ENCODE data around the gene HHATL.

DNA sequence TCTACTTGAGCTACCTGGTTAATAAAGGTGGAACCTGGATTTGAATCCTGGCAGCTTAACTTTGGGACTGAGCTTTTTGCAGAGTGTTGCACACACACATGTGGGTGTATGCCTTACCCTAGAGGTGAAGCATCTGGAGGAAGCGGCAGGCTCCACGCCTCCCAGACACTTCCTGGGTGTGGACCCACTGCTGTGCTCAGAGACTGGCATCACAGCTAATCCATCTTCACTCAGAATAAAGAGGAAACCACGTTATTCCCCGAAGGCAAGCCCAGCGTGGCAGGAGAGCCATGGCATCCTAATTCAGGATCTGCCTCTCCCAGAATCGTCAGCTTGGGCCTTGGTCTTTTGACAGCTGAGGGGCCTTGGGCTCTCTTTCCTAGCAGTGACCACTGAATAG is 45.0 kb upstream of the HHATL start:
- no peak for TF ChIP-seq POLR2A (IDR thresholded peaks at IDR 0.05; ENCODE audit: low read length)
- TF ChIP-seq GATA1 (IDR thresholded peaks at IDR 0.05; ENCODE audit: low read depth, low read length): no peak

Data from erythroblast (primary cell).